Measurements from ENCODE around the gene PPP6R2.

The PPP6R2 gene

DNA sequence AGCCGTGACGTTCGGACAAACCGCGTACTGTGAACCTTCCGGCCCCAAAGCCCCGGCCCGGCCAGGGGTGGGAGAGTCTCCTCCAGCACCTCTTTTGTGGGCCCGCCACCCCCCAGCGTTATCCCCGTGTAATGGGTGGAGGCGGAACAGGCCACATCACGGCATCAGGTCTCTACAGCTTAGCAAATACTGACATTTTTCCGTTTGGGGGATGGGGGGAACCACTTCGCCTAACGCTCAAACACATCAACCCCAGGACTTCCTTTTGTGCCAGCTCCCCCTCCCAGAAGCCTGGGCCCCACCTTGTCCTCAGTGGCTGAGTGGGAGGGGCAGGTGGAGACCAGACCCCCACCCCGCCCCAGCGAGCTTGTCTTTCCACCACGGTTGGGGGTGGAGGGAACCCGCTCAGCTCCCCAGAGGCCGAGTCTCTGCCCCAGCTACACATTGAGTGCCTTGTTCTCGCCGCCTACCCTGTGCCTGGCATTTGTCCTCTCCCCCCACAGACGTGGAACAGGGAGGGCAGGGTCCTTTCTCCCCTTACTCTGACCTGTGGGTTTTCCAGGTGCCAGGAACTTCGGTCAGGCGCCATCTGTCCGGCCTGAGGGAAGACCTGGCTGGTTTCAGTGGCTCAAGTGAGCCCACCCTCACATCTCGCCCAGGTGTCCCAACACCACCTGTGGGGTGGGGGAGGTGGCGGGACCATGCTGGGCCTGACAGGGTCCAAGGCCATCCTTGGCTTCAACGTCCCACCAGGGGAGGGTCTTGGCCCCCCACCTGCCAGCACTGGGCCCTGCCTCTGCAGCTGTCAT is 102.1 kb downstream of the PPP6R2 start:
- DNase-seq (ENCODE audit: low spot score): no peak

DNA sequence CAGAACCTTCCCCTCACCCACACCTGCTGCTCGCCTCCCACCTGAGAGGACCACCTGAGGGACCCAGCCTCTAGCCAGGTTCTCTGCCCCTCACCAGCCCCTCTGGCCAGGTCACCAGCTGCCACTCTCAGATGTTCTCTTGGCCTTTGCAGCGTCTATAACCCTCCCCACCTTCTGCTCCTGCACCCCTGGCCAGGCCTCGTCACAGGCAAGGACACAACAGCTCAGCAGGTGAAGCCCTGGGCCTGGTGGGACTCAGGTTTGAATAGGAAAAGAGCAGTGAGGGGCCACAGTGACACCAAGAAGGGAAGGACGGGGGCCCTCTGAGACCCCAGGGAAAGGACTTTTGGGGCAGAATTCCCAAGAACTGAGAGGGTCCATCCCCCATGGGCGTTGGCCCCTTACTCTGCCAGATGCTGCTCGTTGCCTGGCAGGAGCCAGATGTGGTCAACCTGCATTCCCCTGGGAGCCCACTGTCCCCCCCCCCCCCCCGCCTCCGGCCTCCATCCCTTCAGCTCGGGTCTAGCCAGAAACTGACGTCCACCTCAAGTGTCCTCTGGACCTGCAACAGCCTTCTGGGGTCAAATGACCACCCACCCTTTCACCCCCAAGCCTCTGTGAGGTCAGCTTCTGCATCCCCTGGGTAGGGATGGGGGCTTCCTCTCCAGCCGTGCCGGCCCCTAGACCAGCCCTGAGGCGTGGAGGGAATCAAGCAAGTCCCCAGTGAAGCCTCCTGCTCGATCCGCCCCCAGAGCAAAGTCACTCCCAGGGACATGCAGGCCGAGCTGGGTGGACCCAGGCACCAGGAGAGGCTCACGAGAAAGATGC is 103.0 kb downstream of the PPP6R2 start:
- DNase-seq (ENCODE audit: low spot score): no peak

DNA sequence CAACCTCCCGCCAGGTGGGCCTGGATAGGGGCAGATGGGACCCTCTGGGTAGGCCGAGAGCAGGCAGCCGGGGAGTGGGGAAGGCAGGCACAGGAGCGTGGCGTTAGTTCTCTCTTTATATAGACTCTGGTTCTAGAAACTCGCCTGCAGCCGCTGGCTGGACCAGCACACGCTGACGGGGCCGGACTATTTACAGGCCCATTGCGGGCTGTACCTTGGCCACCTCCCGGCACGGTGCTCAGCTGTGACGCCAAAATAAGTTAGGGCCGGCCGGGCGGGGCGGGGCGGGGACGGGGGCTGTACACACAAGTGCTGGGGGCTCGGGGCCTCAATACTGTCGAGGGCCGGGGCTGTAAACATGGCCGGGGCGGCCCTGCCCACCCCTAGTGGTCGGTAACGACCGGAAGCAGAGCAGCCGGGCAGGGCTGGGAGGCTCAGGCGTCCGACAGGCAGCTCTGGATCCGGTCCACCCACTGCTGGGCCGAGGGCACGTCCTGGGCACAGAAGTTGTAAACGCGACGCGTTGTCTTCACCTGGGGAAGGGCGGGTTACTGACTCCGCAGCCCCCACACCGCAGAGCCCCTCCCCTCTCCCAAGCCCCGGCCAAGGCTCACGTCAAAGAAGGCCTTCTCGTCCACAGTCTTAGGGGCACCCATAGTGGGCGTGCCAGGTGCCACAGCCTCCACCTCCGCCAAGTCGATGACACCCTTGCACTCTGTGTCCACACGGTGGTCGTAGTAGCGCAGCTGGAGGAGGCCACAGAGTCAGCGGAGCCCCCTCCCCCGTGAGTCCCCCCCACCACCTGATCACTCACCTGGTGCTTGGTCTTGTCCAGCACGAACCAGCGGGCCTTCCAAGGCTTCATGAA is 103.8 kb downstream of the PPP6R2 start:
- DNase-seq (ENCODE audit: low spot score): no peak

DNA sequence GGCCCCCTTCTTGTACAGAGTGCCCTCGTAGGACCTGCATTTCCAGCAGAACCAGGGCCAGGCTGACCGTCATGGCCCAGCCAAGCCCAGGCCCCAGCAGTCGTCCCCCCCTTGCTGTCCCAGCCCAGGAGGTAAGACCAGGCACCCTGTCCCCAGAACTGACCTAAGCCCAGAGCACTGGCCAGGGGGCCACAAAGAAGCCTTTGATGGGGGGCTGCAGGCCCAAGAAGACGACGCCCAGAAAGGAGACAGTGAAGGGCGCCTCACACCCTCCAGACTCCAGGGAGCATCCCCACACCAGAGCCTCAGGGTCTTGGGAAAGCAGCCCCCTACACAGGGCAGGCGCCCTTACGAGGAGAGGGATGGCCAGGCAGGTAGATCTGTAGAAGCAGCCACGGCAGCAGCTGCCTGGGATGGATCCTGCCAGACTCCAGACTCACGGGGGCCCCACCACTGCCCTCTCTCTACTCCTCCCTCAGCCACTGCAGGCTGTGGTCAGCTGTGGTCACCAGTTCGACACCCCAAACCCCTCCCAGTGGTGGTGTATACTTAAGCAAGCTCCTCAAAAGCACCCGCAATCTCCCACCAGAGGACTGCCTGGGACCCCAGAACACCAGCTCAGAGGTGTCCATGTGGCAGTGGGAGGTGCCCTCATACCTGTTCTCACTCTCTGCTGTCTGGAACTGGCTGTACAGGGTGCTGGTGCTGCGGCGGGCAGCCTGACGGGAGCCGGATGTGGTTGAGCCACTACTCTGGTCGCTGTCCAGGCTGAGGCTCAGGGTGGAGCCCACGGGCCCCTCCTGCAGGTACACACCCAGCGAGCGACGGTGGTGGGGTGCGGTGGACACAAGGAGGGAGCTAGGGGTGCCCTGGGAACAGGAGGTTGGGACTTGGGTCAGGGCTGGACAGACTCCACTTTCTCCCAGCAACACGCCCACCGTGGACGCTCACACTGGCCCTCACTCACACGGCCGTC is 104.7 kb downstream of the PPP6R2 start:
- DNase-seq (ENCODE audit: low spot score): no peak

DNA sequence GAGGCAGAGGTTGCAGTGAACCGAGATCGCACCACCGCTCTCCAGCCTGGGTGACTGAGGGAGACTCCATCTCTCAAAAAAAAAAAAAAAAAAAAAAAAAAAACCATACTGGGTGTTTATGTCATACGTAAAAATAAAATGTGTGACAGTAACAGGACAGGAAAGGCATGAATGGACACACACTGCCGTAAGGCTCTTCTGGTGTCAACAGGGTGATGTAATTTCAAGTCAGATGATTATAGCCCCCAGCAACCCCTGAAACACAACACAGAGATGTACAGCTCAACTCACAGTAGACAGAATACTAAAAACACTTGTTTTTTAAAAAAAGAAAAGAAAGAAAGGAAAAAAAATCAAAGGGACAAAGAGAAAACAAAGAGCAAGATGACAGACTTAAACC is 109.5 kb downstream of the PPP6R2 start:
- no peak for DNase-seq (ENCODE audit: low spot score)

DNA sequence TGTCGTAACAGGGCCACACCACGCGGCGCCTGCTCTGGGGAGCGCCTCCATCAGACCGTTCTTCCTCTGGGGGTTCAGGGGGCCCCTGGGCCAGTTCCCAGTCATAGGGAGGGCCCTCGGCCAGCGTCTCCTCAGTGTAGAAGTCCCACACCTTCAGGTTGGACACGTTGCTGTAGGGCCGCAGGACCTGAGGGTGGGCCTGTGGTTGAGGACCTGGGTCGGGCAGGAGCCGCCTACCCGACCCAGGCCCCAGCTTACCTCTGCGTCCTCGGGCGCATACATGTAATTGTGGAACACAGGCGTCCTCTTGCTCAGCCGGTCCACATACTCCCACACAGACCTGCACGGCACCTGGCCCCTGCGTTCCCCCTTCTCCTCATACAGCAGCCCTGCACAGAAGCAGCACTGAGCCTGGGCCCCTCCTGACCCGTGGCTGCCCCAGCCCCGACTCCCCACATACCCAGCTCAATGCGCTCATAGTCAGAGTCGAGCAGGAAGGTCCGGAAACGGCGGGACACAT is 111.5 kb downstream of the PPP6R2 start:
- DNase-seq (ENCODE audit: low spot score): no peak

DNA sequence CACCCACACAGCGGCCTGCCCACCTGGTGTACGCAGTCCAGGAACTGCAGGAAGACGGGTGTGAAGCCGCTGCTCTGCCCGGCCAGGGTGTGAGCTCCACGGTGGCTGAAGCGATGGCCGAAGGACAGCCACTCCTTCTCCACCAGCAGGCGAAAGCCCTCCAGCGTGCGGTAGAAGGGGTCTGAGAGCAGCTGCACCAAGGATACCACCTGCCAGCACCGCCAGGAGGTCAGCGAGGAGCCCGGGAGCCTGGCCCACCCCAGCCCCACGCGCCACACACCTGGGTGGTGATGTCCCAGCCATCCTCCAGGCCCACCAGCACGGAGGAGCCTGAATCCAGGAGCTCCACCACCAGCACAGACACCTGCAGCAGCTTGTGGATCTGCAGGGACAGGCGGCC is 112.1 kb downstream of the PPP6R2 start:
- DNase-seq (ENCODE audit: low spot score): no peak

DNA sequence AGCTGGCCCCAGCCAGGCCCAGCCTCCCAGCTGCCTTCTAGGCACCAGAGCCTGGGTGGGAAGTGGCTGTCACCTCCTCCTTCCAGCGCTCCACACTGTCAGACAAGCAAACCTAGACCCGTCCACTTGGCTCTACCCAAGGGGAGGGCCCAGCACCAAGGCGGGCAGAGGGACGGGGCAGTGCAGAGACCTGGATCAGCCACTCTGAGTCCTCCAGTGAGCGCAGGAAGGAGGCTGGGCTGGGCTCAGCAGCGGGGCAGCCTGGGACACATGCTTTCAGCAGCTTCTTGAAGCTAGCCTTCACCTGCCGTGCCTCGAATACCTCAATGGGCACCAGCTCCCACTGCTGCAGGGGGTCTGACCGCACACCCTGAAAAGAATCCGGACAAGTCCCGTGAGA is 112.9 kb downstream of the PPP6R2 start:
- DNase-seq (ENCODE audit: low spot score): no peak

DNA sequence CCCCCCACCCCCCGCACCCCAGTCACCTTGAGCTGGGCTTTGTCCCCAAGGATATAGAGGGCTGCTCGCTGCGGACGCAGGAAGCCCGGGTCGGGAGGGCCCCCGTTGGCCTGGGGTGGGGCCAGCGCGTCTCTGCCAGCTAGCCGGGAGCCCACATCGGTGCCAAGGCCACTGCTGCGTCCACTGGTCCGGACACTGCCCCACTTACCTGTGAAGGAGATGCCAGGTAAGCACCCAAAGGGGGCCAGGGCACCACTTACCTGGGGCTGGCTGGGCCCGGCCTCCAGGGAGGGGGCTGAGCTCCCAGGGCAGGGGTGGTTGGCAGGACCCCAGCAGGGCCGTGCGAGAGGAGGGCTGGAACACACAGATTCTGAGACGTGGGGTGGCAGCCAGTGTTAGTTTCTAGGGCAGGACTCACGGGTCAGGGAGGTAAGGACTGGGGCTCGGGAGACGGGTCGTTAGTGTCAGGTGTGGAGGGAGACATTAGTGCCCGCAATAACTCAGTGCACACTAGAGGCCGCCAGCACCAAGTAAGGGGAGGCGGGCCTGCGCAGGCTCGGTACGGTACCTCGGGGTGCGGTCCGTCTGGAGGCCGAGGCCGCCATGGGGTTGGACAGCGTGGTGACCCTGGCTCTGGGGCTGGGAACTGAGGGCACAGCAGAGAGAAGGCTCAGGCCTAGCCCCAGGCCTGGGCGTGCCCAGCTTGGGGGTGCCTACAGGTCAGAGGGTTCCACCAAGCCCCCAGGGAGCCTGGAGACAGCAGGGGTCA is 113.5 kb downstream of the PPP6R2 start:
- no peak for DNase-seq (ENCODE audit: low spot score)

DNA sequence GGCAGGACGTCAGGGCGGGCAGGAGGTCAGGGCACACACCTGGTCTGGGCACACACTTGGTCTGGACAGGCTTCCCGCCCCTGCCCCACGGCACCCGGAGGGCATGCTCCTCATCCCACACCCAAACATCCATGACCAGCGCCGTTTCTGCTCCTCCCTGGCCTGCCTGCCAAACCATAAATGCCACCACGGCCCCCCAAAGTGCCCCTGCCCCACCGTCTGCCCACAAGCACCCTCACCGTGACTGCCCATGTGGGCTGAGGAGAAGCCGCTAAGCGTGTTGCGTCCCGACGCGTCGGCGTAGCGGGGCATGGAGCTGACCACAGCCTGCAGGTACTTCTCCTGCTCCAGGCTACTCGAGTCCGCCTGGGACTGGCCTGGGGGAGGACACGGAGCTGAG is 115.9 kb downstream of the PPP6R2 start:
- no peak for DNase-seq (ENCODE audit: low spot score)

DNA sequence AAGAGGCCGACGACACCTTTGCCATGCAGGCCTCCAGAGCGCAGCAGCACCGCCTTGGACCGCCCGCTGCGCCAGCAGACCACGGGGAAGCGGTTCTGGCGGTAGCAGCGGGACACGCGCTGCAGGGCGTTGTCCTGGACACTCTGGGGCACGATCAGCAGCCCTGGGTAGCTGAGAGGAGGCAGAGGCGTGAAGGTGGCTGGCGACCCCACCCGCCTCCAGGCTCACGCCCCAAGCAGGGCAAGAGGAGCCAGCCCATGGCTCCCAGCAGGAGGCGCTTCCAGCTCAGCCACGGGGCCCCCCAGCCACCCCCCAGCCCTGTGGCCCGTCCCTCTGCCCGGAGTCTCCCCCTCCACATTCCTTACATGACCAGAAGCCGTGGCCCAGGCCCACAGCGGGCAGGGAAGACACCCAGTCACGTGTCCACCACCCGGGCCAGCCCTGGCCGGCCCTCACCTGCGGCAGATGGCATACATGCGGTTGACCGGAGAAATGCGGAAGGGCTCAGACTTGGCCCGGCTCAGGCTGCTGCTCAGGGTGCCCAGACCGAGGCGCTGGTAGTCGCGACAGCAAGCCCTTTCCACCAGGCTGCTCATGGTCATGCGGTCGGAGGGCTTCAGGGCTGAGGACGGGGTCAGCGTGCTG is 116.5 kb downstream of the PPP6R2 start:
- DNase-seq (ENCODE audit: low spot score): no peak

DNA sequence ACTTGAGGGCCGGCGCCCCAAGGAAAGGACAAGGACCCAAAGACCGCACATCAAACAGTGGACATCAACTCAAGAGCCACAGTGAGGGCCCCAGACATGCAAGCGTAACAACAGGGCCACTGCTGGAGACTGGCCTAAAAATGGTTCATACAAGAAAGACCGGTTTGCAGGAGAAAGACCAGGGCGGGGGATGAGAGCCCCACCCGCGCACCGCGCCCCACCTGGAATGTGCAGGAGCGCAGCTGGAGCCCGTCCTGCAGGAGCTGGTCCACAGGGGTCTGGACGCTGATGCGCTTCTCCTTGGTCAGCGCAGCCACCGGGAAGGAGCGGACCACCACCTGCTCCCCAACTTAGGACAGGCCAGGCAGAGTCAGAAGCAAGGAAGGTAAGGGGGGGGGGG is 117.8 kb downstream of the PPP6R2 start:
- no peak for DNase-seq (ENCODE audit: low spot score)

DNA sequence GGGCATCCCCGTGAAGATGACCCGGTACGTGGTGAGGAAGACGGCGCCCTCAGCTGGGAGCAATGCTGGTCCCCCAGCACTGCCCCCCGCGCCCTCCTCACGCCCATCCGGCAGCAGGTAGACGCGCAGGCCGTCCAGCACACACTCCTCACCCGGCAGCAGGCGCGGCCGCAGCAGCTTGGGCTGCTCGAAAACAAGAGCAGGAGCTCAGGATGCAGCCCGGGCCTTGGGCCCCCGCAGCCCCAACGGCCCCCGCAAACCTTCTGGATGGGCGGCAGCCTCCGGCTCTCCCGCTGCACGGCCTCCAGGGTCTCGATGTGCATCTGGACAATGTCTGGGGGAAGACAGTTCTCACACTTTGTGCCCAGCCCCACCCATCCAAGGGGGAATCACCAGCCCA is 118.4 kb downstream of the PPP6R2 start:
- no peak for DNase-seq (ENCODE audit: low spot score)

DNA sequence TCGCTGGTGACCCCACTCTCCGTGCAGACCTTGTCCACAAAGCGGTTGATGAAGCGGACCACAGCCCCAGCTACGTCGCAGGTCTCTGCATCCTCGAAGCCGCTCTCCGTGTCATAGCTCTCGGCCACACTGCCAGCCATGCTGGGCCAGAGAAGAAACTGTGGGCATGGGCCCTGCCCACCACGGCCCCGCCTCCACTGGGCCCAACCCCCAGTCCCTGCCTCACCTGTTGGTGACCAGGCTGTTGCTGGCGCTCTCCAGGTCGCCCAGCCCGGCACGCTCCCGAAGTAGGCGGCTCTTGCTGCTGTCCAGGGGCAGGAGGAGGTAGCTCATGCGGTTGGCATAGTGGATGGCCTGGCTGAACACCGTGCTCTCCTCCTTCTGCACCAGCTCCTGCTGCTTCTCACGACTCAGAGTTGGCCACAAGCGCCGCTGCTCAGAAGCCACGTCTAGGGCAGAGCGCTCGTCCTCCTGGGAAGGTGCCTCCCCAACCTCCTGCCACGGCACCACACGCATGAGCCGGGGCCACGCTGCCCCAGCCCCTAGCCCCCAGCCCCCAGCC is 118.9 kb downstream of the PPP6R2 start:
- DNase-seq (ENCODE audit: low spot score): no peak

DNA sequence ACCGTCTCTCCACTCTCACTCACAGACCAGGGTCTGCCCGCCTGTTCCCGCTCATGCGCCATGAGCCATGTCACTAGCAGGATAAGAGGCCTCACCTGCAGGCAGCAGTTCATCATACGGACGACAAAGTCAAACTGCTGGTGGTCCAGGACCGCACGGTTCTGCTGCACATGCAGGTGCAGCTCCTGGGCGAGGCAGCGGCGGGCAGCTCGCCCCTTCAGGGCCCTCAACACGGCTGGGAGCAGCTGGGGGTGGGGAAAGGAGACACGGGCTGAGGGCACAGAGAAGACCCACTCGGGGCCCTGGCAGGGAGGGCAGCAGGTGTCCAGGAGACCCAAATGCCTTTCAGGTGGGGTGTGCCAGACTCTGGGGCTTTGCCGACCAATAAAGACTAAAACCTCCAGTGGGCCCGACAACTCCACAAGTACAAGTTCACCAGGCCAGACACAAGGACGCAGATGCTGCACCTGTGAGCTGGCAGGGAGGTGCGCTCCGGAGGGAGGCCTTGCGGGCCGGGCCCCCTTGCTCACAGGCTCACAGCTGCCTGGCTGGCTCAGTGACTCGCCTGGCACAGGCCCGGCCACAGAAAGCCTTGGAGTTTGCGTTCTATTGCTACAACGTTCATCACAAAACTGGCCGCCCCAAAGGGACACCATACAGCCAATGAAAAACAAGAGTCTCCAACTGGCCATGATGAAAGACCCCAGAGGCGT is 120.2 kb downstream of the PPP6R2 start:
- no peak for DNase-seq (ENCODE audit: low spot score)

DNA sequence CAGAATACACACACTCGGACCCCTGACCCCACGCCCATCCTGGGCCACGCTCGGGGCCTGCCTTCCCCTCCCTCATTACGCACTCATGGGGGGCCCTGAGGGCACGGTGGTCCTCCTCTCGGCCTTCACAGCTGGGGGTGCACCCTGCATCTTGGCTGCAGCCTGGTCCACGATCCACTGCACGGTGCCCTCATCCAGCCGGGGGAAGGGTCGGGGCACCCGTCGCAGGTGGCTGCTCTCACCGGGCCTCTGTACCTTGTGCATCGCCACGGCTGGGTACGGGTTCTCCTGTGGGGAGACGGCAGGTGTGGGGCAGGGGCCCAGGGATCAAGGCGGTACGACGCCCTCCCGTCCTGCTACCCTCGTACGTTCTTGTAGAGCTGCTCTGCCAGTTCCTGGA is 121.3 kb downstream of the PPP6R2 start:
- DNase-seq (ENCODE audit: low spot score): no peak

DNA sequence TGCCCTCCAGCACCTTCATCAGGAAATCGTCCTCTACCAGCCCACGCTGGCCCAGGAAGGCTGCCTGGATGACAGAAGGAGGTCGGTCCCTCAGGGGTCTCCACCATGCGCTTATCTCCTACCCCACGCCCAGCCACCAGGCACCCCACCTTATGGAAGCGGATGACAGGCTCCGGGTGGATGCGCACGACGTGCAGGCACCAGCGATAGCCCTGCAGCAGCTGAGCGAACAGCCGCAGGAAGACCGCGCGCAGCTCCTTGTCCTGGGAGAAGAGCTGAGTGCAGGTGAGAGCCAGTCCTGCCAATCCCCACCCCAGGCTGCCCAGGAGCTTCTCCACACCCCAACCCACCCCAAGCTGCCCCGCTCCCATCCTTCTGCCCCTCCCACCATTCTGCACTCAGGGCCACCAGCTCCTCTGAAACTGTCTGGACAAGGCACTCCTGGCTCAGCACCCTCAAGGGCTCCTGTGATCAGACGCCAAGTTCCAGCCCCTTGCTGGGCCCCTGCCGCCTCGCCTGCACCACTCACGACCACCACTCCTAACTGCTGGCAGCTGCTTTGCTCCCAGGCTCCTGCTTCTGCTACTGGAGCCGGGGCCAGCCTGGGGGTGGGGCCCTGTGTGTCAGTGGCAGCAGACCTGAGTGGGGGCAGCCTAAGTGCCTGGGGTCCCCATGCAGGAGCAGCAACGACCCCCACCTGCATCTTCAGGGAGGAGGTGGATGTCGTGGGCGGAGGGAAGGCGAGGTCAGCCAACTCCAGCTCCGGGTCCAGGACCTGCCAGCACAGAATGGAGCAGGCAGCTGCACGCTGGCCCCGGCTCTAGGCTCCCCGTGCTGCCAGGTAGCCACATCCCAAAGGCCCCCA is 122.2 kb downstream of the PPP6R2 start:
- DNase-seq (ENCODE audit: low spot score): no peak

DNA sequence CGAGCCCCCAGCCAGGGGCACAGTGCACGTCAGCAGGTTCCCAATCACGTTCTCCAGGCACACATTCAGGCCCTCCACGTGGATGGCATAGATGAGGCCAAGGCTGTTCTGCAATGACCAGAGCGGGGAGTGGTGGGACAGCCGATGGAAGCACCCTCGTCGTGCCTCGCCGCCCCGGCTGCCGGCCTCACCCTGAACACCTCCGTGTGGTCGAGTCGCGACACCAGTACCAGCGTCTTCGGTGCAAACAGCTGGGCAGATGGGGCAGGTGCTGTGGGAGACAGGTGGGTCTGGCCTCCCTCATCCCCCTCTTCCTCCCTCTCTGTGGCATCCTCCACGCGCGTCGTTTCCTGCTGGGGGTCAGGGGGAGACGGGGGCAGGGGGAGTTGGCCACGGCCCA is 124.2 kb downstream of the PPP6R2 start:
- no peak for DNase-seq (ENCODE audit: low spot score)

Data from hematopoietic multipotent progenitor cell treated with erythropoietin and hydrocortisone succinate and interleukin-3 and kit ligand, for 15 days (in vitro differentiated cells).